ENCODE measurements around the gene SKAP1.
A peak's percentile ranks its signal among the peaks of the same experiment; 100 is the strongest.

Gene SKAP1

DNA sequence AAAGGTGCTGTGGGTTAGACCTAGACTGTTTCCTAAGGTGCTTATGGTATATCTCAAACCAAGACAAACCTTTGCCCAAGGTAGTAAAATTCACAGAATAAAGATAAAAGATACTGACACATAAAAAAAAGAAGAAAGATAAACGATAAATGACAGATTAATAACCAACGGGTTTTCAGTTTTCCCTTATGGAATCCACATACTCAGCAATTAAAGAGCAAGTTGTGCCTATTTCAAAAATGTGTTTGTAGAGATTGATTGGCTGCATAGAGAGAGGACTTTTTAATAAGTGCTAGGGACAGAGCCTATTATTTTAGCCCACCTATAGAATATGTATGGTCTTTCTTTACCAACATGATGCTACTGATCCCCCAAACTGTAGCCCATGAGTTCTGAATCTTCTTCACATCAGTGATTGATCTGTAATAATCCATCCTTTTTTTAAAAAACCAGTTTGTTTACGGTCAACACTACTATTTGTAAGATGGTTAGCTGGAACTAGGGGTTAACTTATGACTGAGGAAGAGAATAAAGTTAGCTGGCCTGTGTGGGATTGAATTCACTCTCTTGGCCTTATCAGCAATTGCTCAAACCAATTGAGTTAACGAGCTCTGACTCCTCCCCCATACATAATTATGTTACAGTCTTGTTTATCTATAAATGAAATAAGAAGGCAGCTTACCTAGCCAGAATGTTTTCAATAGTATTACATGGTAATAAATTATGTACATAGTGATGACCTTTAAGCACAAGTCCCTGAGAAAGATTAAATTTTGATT, 268.7 kb downstream of the SKAP1 start:
- no peak for DNase-seq

DNA sequence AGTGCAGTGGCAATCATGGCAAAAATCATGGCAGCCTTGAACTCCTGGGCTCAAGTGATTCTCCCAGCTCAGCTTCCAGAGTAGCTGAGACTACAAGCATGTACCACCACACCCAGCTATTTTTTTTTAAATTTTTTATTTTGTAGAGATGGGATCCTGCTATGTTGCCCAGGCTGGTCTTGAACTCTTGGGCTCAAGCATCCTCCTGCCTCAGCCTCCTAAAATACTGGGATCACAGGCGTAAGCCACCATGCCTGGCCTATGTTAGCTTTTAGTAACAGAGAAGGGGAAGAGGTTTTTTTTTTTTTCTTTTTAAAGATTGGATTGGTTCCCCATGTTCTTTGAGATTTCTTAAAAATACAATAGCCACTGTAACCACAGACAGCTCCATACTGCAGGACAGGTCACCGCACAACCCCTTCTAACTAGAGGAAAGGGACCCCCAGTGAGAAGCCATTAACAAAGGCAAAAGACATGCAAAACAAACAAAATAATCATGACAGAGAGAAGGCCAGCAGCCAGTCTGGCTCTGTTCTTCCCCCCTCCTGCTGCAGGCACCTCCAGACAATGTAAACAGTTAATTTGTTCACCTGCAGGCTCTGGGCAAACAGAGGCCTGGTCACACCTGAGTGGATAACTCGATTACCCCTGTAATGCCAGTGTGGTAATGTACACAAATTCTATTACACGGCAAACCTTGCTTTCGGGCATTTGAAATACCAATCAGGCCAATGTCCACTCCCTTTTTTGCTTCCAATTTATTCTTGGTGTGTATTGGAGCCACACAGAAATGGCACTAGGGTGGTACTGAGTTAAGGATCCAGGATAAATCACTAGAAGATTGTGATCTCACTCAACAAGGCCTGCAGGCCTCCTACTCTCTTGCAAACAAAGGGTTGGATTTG, 269.6 kb downstream of the SKAP1 start:
- DNase-seq, result no peak

DNA sequence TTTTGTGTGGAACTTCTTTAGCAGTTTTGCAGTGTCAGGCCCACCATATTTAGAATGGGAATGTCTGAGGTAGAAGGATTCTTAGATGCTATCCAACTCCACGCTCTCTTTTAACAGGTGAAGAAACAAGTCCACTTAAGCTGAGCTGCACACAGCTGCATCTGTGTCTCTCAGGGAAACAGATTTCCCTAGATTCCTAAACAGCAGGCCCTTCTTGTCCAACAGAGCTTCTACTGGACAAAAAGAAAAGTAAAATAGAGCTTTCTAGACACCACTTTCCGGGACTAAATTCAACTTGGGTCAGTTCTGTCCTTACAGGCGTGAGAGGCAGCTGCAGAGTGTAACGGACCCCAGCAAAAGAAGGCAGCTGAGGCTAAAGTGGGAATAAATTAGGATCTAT, 270.8 kb downstream of the SKAP1 start:
- DNase-seq, result no peak

DNA sequence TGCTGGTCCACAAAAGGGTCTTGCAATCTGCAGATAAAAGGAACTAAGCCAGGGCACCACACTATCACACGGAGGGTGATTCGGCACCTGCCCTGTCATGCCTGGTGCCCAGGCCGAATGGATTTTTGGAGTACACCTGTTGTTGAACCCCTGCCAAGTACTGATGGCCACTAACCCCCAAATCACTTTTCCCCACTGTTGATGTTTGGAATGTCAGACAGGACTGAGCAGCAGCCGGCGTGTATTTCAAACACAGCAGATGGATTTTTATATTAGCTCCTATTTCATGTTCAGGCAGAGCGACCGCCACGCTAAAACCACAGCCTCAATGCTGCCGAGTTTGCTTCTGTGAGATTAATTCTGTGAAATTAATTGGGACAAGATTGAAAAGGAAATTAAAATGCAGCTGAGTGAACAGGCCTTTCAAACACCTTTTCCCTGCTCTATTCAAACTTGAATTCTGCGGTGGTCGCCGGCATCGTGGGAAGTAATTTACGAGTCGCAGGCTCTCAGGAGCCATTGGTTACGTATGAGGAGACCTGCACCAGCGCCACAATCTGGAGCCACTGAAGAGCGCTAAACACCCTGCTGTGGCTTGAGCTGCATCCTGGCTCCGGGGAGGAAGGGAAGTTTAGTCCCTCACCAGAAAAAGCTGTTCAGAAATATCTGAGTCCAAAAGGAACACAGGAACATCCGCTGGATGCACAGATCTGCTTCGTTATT, 274.0 kb downstream of the SKAP1 start:
- DNase-seq, result no peak

DNA sequence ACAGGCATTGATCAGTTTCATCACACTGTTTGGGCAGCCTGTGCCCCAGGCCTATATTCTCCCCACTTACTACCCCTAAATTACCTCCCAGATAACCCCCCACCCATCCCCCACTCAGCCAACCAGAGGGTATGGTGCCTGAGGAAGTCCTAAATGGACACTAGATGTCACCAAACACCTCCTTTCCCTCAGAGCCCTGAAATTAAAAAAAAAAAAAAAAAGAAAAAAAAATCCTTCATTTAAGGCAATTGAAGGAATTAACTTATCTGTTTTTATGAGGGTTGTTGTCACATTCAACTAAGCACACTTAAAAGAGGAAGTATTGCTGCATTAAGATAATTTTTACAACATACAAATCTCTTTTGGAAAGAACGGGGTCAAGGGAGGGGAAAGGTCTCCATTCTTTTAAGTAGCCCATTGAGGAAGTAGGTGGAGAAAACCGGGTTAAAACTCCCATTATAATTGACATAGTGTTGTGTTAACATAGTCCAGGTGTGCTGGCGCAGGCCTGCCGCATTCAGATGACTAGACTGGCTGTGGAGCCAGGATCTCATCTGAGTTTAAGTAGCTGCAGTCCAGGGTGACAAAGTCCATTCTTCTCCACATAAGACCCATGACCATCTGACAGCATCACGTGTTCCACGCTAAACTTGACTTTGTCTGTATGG, 276.2 kb downstream of the SKAP1 start:
- no peak for DNase-seq

DNA sequence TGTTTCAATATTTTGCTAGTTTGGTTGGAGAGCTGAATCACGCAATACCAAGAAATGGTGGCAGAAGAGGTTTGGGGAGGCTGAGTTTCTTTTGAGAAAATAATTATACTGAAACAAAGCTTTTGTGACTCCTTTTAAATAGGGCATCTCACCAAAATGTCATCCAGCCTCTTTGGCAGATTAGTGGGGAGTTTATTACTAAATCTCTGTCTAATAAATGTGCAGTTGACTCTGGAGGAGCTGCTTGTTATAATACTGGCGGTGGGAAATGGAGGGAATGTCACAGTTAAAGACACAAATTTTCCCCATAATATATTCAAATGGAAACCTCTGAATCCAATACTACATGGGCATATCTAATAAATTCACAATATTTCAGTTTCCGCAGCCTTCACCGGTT, 277.7 kb downstream of the SKAP1 start:
- no peak for DNase-seq

DNA sequence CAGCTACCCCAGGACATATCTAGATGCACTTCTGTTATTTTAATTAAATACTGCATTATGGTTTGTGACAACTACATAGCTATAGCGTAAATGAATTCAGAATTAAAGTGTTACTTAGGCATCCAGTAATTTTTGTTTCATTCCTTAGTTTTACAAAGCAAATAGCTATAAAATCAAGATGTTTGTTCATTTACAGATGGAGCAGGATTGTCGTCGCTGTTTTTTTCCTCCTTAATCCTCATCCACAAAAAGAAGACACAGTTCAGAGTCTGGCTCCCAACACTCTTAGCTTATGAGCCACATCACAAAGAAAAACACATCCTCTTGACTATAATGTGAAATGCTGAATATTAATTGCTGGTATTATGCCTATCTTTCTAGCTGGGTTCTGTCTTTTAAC, 278.8 kb downstream of the SKAP1 start:
- DNase-seq, result no peak

DNA sequence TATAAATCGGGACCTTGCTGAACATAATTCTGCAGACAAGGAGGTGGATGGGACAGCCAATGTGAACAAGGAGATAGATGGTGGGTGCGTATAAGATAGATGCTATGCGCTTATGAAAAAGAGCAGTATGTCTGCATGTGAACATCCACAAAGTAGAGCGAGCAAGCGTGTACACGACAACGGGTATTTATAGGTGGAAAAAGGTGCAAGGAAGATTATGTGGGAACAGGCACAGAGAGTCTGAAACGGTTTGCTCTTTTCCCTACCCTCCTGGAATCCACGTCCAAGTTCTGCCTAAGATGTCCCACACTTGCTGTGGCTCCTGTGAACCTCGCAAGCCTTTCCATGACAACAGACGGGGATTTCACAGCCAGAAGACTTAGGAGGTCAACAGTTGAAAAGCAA, 279.4 kb downstream of the SKAP1 start:
- DNase-seq, result no peak

DNA sequence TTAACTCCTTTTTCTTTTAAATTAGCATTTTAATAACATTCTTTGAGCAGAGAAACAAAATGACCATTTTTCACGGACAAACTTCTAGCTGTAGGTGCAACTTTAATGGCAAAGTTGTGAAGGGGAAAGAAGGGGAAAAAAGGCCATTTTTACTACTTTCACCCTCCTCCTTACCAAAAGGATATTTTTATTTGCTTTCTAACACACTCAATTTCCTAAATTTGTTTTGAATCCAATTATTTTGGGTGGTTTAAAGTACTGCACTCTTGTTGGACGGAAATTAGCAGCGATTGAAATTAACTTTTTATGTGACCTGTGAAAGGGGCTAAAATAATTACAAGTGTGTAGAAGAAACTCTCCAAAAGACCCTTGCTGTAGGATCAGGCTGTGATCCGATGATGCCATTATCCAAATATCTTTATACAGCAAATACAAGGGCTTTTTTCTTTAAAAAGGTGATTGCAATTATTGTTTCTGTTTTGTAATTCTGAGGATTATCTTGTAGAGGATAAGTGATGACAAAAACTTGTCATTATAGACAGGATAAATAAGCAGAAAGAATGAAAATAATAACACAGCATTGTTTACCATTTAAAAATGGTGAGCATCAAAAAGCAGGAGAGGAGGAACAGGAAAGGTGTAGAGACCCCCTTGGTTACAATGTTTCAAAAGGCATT, 280.1 kb downstream of the SKAP1 start:
- DNase-seq, result no peak

DNA sequence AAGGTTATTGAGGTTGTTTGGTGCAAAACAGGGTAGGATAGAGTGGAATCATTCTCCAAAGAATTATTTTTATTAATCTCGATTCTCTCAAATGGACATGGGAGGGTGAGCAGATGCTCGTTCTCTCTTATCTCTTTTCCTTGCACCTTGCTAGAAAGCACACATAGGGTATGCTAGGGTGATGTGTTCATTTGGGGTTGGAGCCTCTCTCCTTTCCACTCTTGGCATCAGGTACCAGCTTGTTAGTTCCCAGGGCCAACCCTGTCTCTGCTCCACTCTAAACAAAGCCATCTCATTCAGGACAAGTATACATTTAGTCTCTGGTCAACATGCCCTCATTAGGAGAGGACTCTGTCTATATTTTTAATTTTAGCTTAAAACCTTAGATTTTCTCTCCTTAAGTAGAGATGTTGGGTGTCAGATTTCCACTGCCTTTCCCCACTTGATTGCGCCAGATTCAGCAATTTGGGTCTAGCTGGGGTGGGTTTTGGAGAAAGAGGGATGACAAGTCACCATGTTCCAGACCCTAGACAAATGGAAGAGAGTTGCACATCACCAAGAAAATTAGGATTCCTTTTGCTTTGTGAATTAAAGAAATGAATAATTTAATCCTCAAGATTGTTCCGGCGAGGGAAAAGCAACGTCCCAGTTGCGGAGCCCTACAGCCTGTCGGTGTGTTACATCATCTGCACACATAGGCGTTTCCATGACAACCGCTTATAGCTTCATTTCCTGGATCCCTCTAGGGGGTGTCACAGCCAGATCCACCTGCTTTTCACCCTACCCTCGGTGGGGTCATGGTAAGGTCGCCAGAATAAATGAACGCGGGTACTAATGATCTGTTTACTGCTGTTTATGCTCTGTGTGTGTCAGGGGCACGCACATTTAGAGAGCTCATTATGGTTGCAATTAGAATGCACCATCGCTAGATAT, 280.9 kb downstream of the SKAP1 start:
- no peak for DNase-seq

DNA sequence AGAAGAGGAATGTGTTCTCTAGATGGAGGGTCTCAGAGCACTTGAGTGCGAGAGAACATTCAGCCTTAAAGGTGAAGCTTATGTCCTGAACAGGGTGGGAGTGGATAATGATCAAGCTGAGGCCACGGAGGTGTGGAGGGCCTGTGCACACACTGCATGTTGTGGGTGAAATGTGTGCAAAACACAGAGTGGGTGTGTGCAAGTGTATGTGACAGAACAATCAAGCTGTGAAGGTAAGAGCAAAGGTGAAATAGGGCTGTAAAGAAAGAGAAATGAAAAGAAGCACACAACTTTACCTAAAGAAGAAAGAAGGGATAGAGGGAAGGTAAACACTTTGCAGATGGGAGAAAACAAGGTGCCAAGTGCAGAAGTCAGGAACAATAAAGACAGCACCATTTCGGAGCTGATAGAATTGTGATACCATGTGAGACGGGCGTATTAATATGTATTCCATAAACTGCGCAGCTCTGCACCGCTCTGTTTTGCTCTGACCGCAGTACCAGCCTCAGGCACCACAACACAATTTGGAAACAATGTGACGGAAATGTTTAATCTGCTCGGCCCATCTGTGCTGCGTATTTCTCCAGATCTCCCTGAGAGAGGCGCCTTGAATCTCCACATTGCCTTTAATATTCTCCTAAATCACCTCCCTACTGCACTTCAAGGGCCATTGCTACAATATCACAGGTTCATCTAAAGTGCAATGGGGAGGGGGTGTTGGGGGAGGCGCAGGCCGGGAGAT, 281.8 kb downstream of the SKAP1 start:
- no peak for DNase-seq

DNA sequence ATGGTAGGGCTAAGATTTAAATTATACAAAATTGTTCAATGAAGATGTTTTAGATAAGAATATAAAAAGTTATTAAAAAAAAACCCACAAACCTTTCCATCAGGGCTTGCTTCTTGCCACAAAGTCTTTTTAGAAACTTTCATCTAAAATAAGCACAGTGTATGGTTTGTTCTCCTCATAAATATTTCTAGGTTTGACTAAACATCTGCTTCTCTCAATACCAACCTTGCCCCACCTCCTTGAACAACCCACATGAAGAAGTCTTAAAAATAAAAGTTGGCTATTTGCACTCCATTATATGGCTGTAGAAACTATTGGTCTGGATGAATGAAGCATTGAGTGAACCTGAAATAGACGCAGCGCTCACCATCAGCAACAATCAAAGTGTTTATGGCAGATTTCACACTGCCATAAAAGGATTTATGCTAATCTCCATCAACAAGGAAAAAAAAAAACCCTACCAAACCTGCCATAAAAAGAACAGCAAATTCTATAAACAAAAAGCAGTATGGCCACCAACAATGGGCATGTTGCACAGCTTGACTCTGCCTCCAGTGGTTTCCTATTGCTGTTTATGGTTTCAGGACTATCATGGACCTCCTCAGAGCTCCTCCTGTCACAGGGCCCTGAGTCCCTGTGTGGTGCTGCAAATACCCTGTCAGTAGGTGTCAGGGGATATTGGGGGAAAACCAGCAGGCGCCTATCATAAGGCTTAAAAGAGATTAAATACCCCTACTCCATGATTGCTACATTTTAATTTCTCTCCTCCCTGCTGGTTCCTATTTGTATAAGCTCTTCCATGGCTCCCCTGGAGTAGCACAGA, 284.8 kb downstream of the SKAP1 start:
- no peak for DNase-seq

DNA sequence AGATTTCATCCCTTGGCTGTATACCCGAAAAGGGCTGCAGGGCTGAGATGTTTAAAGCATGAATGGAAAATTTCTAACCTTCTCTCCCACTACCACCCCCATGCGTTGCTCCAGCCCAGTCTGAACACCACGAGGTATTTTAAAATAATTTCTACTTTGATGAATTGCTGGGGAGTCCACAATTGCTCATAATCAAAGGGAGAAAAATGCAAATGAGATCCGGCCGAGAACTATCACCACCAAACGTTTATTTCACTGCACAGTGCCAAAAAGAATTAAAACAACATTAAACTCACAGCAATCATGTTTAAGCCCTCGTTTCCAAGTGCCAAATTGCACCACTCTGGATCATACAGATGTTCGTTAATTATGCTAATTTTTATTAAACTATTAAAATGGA, 285.8 kb downstream of the SKAP1 start:
- DNase-seq, result no peak

DNA sequence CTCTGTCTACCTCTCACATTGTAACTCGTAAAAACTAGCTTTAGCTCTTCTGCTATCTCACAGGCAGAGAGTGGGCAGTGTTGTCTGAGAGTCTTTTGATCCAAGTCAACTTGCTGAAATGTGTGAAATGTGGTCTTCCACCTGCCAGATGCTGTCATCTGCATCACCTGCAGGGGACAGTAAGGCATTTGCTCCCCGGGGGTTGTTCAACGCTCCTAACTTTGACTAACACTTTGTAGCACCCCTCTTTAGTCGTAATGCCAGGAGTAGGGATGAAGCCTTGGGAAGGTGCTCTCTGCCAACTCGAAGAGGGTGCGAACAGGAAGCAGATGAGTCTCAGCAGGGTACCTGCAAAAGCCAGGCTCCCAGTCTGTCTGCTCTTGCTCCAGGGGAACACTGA, 286.4 kb downstream of the SKAP1 start:
- DNase-seq, result no peak

DNA sequence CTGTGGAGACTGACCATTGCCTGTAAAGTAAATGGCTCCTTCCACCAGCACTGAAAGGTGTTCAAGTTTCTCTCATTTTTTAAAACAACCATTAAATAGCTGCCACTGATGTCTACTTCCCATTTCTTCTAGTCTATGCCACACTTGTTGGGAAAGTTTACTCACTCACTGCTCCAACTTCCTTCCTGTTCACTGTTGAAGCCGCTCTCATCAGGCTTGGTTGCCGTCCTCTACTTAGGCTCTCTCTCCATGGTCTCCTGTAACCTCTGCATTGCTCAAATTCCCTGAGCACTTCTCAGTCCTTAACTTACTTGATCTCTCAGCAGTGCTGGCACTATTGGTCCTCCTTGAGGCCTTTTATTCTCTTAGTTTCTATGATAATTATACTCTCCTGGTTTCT, 290.1 kb downstream of the SKAP1 start:
- no peak for DNase-seq

DNA sequence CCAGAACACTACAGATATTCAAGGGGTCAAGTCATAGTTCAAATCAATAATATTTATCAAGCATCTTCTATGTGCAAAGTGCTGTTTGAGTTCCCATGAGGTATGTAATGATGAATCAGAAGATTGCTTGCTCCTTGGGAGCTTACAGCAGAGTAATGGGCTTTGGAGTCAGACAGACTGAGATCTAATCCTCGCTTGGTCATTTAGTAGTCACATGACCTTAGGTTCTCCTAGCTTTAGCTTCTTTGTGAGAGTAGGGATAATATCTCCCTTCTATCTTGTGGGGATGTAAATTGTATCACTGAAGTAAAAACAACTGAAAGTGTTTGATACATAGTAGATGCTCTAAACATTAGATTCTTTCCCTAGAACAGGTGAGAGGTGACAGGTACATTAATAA, 292.4 kb downstream of the SKAP1 start:
- no peak for DNase-seq

DNA sequence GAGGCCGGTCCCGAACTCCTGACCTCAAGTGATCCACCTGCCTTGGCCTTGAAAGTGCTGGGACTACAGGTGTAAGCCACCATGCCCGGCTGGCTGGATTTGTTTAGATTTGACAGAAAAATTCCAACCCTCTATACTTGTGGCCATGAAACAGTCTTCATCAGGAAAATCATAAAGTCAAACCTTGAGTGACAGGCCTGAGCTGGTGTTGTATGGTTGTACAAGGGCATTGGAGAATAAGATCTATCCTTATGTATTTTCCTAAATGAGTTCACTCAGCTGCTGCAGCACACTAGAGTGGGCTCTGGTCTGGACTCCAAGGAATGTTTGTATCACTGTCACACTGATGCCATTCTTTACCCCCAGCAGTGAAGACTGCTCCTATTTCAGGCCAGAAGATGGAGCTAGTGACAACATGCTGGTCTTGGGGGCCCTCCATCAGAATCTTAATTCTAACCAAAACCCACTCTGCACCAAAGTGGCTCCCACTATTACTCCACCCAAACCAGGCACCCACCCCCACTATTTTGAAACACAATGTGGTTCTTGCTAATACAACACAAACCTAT, 295.0 kb downstream of the SKAP1 start:
- no peak for DNase-seq

DNA sequence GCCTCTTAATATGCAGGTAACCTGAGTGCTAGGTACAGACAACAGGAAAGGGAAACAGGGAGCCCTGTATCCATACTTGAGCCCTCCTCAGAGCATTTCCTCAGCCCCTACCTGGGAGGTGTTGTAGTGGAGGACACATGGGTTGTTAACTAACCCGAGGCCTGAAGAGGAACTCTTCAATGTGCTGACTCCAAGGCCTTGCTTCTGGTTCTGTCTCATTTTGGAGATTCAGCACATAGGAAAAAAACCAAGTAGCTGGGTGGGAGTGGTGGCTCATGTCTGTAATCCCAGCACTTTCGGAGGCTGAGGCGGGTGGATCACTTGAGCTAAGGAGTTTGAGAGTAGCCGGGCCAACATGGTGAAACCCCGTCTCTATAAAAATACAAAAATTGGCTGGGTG, 297.6 kb downstream of the SKAP1 start:
- no peak for DNase-seq

DNA sequence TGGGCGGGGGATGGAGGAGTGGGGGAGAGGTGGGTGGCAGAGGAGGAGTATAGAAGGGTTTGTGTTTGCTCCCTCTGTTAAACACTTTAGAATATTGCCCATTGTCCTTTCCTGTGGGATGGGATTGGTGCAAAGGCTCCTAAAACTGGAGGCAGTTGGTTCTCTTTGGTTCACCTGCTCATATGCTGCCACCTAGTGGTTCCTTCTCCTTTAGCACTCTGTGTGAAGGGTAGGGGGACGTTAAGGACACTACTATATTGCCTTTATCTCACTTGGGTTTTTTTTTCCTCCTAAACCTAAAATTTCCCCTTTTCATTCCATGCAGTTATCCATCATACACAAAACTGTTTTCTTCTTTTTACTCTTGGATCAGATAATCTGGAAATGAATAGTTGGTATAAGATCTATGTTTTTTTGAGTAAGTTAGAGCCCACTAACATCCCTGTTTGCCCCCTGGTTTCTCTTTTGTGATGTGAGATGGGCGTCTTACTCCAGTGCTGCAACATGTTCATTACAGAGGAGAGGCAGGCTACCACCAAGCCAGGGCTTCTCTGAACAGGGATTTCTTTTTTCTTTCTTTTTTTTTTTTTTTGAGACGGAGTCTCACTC, 298.7 kb downstream of the SKAP1 start:
- DNase-seq, result peak; percentile 6
